Heart left ventricle (tissue), 13 donors: ENCODE data around the gene GPER1.

Experiments
- CTCF ChIP-seq, 12 donors: fragments of 200-600 bp; sonication (generic) in 4 of 12; IDR thresholded peaks; one replicate each; pipeline versions ENCODE4 v1.5.0 to v1.8.0; 2018 to 2022; ENCODE audit warnings: antibody characterized with exemption in 12 of 12, mild to moderate bottlenecking in 5 of 12
- POLR2A ChIP-seq, 2 donors: fragments of 450-650 bp; IDR thresholded peaks; one replicate each; pipeline ENCODE4 v1.6.1; 2017; ENCODE audit warnings: antibody characterized with exemption in 2 of 2, mild to moderate bottlenecking in 2 of 2, moderate library complexity in 2 of 2
- donor health status: ischemic (EF 13 %, LVEDD 7.1; RV severe dilation, severe dysfunction).
- donor health status: DM: no; HTN: yes; CAD: no.
- donor health status: DM: no; HTN: no; CAD: no.
- donor health status: ischemic (EF 25% LVEDD 6.9; RV normal size, moderate dysfunction).
- donor health status: ischemic (EF 25% LVEDD 5.7; RV mildly dilated, moderate dysfunction).
- donor health status: ischemic (EF 35%, LVEDD 5.7; RV mildly dilated, moderate dysfunction).
- donor health status: nonischemic (EF 11% LVEDD 7.7; RV severe dilation, severe dysfunction).
- donor health status: DM: yes; HTN: yes; CAD: no.
- donor health status: PGD.
- donor health status: ischemic (EF 29% LVEDD 5.4; RV normal size, mild dysfunction).
- donor health status: nonischemic (EF 23%, LVEDD 6.1; RV moderate dilation, normal function).

GRCh38 chr7:1068619-1069018 is 19.3 kb upstream of the GPER1 start:
- TF ChIP-seq CTCF (IDR thresholded peaks at IDR 0.05) = no peak
- TF ChIP-seq POLR2A (IDR thresholded peaks at IDR 0.05) = no peak
